GM12891 (cell line): ENCODE measurements around the gene MAL.

ENCODE experiments used
- POLR2A ChIP-seq: IDR thresholded peaks from 2 replicates; pipeline ENCODE4 v1.6.1; 2011; ENCODE audit warnings: low read depth, low read length, control low read depth
- TAF1 ChIP-seq: IDR thresholded peaks from 2 replicates; pipeline ENCODE4 v1.6.1; 2011; ENCODE audit warnings: low read depth, low read length, control low read depth

DNA sequence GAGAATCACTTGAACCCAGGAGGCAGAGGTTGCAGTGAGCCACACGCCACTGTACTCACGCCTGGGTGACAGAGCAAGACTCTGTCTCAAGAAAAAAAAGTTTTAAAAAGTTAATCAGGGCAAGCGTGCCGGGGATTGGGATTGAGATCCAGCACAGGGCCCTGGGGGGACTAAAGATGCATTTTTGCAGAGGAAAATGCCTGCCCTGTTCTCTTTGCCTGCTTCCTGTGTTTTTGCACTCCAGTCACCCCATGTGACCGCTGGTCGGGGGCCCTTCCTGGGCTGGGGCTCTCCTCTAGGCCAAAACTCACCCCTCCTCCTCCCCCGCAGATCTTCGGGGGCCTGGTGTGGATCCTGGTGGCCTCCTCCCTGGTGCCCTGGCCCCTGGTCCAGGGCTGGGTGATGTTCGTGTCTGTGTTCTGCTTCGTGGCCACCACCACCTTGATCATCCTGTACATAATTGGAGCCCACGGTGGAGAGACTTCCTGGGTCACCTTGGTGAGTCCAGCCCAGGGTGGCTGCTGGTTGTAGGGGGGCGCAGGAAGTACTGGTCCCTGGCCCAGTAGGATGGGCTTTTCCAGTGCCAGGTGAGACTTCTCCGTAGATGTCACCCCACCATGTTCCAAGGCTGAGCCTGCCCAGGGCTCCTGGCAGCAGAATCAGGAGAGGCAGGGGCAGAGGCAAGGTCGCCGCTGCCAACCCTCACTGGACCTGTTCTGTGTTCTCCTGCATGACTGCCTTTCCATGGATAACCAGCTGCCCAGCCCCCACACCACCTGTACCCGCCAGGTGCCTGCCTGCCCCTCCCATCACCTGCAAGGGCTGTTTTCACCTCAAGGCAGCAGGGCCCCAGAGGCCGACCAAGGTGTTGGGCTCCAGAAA is 22.4 kb downstream of the MAL start:
- TF ChIP-seq TAF1 = no peak
- no peak for TF ChIP-seq POLR2A
